Measurements from ENCODE around the gene NEAT1. TPM values are rescaled to one million over a fixed set of nuclear protein-coding genes. Genes with fewer than 3 reads are reported as not detected.
A peak's percentile ranks its signal among the peaks of the same experiment; 100 is the strongest.
"Not testable (repeated sequence)": the region's sequence is repeated elsewhere in the genome, so short reads cannot be mapped to it uniquely, and the experiment has no call there.

The NEAT1 gene
- total RNA-seq, 4 donors from 2014 or later: 21.0 to 341 (median 183) TPM

DNA sequence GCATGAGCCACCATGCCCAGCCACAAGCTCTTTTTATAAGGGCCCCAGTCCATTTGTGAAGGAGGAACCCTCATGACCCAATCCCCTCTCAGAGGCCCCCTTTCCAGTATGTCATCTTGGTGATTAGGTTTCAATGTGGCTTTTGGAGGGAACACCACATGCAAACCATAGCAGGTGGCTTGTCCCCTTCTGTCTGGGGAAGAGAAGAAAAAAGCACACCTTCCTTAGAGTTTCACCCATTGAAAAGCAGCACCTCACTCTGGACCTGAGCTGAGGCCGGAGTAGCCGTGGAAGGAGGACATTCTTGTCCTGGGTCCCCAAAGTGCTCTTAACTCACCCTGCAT lies 25.4 kb downstream of the NEAT1 start:
- peak overlapping the region in 3 of 4 donors; percentile 62 to 74 (median 68) for H3K27ac ChIP-seq
- peaks cover 0 to 34% (median 8%) of the 10 kb centered on the region in 3 donors for H3K4me1 ChIP-seq
- no peak overlapping the region for H3K4me3 ChIP-seq
- 60% methylated on average over 1 of the region's 2 CpGs; no CpG with 5 or more reads in 1 of the 2 donors for WGBS, 2 donors (ENCODE audit: low coverage in 1 of 2)
- H3K27me3 ChIP-seq: no peaks in the 10 kb centered on the region
- H3K36me3 ChIP-seq: peaks cover 0 to 43% of the 10 kb centered on the region in 2 donors
- TF ChIP-seq POLR2A (IDR thresholded peaks at IDR 0.05) (no peak), POLR2AphosphoS5 (IDR thresholded peaks at IDR 0.05) (peak; percentile 46)
- H3K9me3 ChIP-seq: no peaks in the 10 kb centered on the region
- ATAC-seq: no peak

DNA sequence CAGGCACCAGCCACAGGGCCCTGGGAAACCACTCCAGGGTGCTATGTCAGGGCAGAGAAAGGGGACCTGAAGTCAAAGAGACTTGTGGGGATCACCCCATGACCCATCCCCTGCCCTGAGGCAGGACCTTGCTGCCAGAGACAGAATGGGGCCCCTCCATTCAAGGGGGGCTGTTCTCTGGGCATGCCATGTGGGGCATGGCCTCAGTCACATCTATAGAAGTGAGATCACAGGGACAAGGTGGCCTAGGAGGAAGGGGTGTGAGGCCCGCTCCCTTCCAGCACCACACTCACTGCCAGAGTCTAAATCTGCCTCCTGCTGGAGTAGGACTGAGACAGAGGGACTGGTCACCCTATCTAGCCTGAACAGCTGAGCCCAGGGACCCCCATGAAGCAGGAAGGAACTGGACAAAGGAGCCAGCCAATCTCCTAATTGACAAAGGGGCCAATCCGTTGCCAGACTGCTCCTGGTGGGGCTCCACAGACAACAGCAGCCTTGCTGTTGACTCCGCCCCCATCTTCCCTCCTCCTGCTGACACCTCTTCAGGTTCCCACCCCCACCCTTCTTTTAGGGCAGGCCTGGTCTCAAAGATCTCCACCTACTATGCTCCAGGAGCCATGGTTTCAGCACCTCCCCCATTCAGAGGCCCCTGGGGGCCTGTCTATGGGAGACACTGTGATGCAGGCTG lies 26.0 kb downstream of the NEAT1 start:
- TF ChIP-seq EP300 (IDR thresholded peaks at IDR 0.05): no peak
- no peak for TF ChIP-seq CTCF (IDR thresholded peaks at IDR 0.05)
- TF ChIP-seq POLR2AphosphoS5 (IDR thresholded peaks at IDR 0.05): peak; percentile 36
- TF ChIP-seq POLR2A (IDR thresholded peaks at IDR 0.05): peak in 1 of 2 donors; percentile 15
- no peak for ATAC-seq
- H3K4me1 ChIP-seq: peaks cover 0 to 34% (median 11%) of the 10 kb centered on the region in 3 donors
- WGBS, 2 donors (ENCODE audit: low coverage in 1 of 2): 90% methylated on average over 2 of the region's 3 CpGs; no CpG with 5 or more reads in 1 of the 2 donors
- no peaks in the 10 kb centered on the region for H3K27me3 ChIP-seq
- H3K27ac ChIP-seq: peak overlapping the region in 3 of 4 donors; percentile 62 to 74 (median 68)
- no peak overlapping the region for H3K4me3 ChIP-seq
- H3K9me3 ChIP-seq: no peaks in the 10 kb centered on the region
- H3K36me3 ChIP-seq: peaks cover 0 to 38% of the 10 kb centered on the region in 2 donors

DNA sequence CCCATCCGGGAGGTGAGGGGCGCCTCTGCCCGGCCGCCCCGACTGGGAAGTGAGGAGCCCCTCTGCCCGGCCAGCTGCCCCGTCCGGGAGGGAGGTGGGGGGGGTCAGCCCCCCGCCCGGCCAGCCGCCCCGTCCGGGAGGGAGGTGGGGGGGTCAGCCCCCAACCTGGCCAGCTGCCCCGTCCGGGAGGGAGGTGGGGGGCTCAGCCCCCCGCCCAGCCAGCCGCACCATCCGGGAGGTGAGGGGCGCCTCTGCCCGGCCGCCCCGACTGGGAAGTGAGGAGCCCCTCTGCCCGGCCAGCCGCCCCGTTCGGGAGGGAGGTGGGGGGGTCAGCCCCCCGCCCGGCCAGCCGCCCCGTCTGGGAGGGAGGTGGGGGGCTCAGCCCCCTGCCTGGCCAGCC lies 28.7 kb downstream of the NEAT1 start:
- ATAC-seq, H3K27ac ChIP-seq, H3K4me3 ChIP-seq, H3K9me3 ChIP-seq, H3K27me3 ChIP-seq: not testable (repeated sequence)
- peaks cover 0 to 36% (median 18%) of the 10 kb centered on the region in 3 donors for H3K4me1 ChIP-seq
- peaks cover 0 to 11% of the 10 kb centered on the region in 2 donors for H3K36me3 ChIP-seq
- WGBS, 2 donors (ENCODE audit: low coverage in 1 of 2): no CpG with 5 or more reads among the region's 30 CpGs

- Histone ChIP-seq H3K27ac (peak overlapping the region in 3 of 4 donors; percentile 65 to 94 (median 88)), H3K4me1 (peaks cover 0 to 40% (median 18%) of the 10 kb centered on the region in 3 donors)
- WGBS, 2 donors (ENCODE audit: low coverage in 1 of 2): 60 to 80% methylated on average over 1 of the region's 3 CpGs
- H3K9me3 ChIP-seq, ATAC-seq, H3K27me3 ChIP-seq, H3K4me3 ChIP-seq, H3K36me3 ChIP-seq: not testable (repeated sequence)
Measured at GRCh38 chr11:65452259-65452658, 29.7 kb downstream of the NEAT1 start.

- Histone ChIP-seq H3K27ac (peak overlapping the region; percentile 25 to 94 (median 76)), H3K4me3 (no peak overlapping the region), H3K9me3 (no peaks in the 10 kb centered on the region), H3K27me3 (no peaks in the 10 kb centered on the region), H3K36me3 (no peaks in the 10 kb centered on the region), H3K4me1 (peaks cover 0 to 40% (median 18%) of the 10 kb centered on the region in 3 donors)
- TF ChIP-seq EP300 (IDR thresholded peaks at IDR 0.05) (no peak), POLR2AphosphoS5 (IDR thresholded peaks at IDR 0.05) (peak; percentile 61)
- 37 to 69% methylated on average over 4 to 6 of the region's 8 CpGs for WGBS, 2 donors (ENCODE audit: low coverage in 1 of 2)
- peak; percentile 71 for ATAC-seq
Measured at GRCh38 chr11:65452806-65453490, 30.4 kb downstream of the NEAT1 start.

GRCh38 chr11:65454311-65454695 lies 31.7 kb downstream of the NEAT1 start:
- 17 to 25% methylated on average over 1 to 5 of the region's 10 CpGs for WGBS, 2 donors (ENCODE audit: low coverage in 1 of 2)
- no peak for ATAC-seq
- H3K4me1 ChIP-seq: peaks cover 0 to 40% (median 18%) of the 10 kb centered on the region in 3 donors
- H3K9me3 ChIP-seq: no peaks in the 10 kb centered on the region
- peak overlapping the region in 1 of 2 donors; percentile 55 for H3K4me3 ChIP-seq
- H3K36me3 ChIP-seq: no peaks in the 10 kb centered on the region
- no peak for TF ChIP-seq CTCF (IDR thresholded peaks at IDR 0.05)
- no peak for TF ChIP-seq EP300 (IDR thresholded peaks at IDR 0.05)
- no peak for TF ChIP-seq POLR2AphosphoS5 (IDR thresholded peaks at IDR 0.05)
- no peak for TF ChIP-seq POLR2A (IDR thresholded peaks at IDR 0.05)
- no peaks in the 10 kb centered on the region for H3K27me3 ChIP-seq
- peak overlapping the region; percentile 64 to 94 (median 90) for H3K27ac ChIP-seq

All from gastroesophageal sphincter (tissue), 4 donors.